ENCODE data around the gene AUTS2.

The AUTS2 gene

DNA sequence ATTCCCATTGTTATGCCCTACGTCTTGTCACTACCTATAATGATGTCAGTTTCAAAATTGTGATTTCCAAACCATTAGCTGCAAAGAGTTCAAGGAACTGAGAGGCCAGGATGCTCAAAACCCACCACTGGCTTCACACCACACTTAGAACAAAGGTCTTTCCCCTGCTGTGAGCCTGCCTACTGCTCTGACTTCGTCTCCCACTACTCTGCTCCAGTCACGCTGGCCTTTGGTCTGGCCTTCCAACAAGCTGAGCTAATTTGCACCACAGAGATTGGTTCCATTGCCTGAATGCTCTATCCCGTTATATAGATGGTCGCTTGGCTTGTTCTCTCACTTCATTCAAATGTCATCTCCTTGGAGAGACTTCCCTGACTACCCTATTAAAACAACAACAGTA is 961.5 kb downstream of the AUTS2 start:
- TF ChIP-seq, protein P1, sequence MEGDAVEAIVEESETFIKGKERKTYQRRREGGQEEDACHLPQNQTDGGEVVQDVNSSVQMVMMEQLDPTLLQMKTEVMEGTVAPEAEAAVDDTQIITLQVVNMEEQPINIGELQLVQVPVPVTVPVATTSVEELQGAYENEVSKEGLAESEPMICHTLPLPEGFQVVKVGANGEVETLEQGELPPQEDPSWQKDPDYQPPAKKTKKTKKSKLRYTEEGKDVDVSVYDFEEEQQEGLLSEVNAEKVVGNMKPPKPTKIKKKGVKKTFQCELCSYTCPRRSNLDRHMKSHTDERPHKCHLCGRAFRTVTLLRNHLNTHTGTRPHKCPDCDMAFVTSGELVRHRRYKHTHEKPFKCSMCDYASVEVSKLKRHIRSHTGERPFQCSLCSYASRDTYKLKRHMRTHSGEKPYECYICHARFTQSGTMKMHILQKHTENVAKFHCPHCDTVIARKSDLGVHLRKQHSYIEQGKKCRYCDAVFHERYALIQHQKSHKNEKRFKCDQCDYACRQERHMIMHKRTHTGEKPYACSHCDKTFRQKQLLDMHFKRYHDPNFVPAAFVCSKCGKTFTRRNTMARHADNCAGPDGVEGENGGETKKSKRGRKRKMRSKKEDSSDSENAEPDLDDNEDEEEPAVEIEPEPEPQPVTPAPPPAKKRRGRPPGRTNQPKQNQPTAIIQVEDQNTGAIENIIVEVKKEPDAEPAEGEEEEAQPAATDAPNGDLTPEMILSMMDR (IDR thresholded peaks at IDR 0.05; ENCODE audit: insufficient read depth, low read depth, low read length, missing control alignments): no peak
- DNase-seq (ENCODE audit: low read depth): no peak
- H3K4me3 ChIP-seq (ENCODE audit: low read depth, low read length): no peak overlapping the region

DNA sequence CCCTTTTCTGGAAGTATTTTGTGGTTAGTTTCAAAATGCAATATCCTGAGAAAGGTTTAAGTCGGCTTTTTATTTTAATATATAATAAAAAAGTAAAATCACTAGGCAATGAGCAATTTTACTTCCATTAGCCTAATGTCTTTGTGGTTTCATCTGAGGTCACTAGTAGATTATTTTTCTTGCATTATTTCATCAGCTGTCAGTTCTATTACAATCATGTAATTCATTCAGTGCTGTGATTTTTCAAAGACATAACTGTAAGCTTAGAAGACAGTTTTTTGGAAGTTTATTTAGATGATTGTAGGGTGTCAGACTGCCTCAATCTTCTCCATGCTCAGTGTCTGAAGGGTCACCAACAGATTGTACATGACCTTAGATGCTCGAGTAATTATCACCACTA is 965.7 kb downstream of the AUTS2 start:
- TF ChIP-seq, protein P1 (IDR thresholded peaks at IDR 0.05; ENCODE audit: insufficient read depth, low read depth, low read length, missing control alignments): no peak
- no peak overlapping the region for H3K4me3 ChIP-seq (ENCODE audit: low read depth, low read length)
- DNase-seq (ENCODE audit: low read depth): no peak

DNA sequence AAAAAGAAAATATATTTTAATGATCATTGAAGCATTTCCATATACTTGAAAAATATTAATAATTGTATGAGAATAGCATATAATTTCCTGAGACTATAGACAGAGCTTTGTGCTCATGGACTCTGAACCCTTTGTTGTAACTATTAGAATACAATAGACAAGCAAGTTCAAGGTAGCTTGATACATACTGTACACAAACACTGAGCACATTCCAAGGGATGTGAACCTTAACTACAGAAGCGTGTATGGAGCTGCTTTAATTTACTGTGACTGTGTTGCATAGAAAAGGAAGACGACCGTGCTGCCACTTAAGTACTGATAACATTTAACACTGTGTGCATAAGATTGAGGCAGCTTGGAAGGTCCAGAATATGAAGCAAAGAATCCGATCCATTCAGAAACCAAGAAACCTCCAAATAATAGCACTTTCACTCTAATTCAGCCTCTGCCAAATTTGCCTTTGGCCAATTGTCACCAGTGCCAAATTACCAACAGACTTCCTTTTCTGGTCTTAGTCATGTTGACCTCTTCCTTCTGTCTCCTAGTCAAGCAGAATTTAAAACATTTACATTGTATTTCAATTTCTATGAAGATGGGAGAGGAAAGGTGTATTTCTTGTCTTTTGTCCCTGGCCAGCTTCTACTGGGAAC is 967.6 kb downstream of the AUTS2 start:
- no peak overlapping the region for H3K4me3 ChIP-seq (ENCODE audit: low read depth, low read length)
- no peak for DNase-seq (ENCODE audit: low read depth)
- TF ChIP-seq, protein P1 (IDR thresholded peaks at IDR 0.05; ENCODE audit: insufficient read depth, low read depth, low read length, missing control alignments): no peak

DNA sequence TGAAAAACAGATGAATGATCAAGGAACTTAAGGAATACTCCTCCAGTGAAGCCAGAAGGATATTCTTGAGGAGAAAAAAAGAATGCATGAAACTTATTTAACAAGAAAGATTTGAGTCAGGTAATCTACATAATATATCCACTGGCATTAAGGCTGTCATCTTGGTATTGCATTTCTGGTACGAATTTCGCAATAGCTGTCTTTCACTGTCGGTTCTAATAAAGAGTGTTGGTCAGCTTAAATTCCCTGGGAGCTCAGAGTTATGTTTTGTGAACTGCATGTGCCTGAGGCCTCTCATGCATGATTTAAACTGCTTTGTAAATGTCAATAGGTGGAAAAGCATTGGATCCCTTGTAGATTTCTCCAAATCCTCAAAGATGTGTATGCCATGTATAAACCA is 968.4 kb downstream of the AUTS2 start:
- no peak for DNase-seq (ENCODE audit: low read depth)
- H3K4me3 ChIP-seq (ENCODE audit: low read depth, low read length): no peak overlapping the region
- TF ChIP-seq, protein P1 (IDR thresholded peaks at IDR 0.05; ENCODE audit: insufficient read depth, low read depth, low read length, missing control alignments): no peak

DNA sequence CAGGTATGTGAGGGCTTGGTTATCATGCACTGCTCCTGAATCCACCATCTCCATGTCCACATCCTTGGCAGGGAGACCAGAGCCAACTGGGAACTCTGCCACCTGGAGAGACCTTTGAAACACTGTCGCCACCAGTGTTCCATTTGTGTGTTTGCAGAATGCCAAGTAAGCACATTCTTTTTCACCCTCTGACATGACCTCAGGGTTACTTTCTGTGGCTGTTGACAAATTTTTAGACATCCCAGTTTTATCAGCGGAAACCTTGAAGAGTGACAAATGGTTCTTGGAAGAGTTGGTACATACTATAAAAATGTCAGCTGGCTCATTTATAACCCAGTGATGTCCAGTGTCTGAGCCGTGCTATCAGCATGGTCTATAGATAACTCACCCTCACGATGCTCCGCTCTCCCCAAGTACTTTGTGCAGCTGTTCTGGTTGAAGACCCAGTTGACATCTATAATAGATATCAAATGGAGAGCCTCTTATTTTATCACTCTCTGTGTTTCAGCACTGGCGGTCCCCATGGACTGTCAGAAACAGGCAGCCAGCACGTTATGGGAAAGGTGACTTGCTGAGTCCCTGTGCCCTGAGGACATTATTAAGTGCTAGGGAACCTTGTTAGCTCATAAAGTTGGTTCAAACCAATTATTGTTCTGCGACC is 970.5 kb downstream of the AUTS2 start:
- DNase-seq (ENCODE audit: low read depth): no peak
- no peak overlapping the region for H3K4me3 ChIP-seq (ENCODE audit: low read depth, low read length)

DNA sequence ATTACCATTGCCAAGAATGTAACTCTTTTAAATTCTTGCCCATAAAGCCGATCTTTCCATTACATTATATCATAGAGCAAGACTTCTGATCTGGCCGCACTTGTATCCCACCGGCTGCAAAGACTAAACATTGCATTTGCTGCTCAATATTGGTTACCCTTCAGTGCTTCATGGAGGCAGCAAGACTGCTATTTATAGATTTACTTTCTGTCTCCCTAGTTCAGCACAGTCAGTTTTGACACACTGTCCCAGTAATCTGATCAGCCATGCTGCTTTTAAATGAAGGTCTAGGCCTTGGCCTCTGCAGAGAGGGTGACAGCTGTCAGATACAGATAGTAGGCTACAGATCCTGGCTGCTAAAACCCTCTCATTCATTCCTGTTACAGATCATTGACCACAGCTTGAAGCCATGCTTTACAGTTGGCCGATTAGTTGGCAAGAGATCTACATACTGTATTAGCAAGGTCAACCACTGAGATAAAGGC is 971.1 kb downstream of the AUTS2 start:
- no peak overlapping the region for H3K4me3 ChIP-seq (ENCODE audit: low read depth, low read length)
- peak; percentile 6 for DNase-seq (ENCODE audit: low read depth)

More for the DNA sequence above, 970.5 kb downstream of the AUTS2 start:
- TF ChIP-seq, protein P1 (IDR thresholded peaks at IDR 0.05; ENCODE audit: insufficient read depth, low read depth, low read length, missing control alignments): no peak

More for the DNA sequence above, 971.1 kb downstream of the AUTS2 start:
- TF ChIP-seq, protein P1 (IDR thresholded peaks at IDR 0.05; ENCODE audit: insufficient read depth, low read depth, low read length, missing control alignments): no peak
